Progenitor cell of endocrine pancreas (in vitro differentiated cells): ENCODE measurements around the gene PSMB7. TPM values are rescaled to one million over a fixed set of nuclear protein-coding genes. Genes with fewer than 3 reads are reported as not detected.

Experiments
- DNase-seq: peaks from one replicate; pipeline ENCODE4 v3.0.0; 2021; ENCODE audit warnings: low spot score; ENCODE audit not compliant: unreplicated experiment
- H3K27ac Mint-ChIP-seq: 2 replicates; pipeline ENCODE4 v1.8.0; 2021; ENCODE audit warnings: mild to moderate bottlenecking, moderate library complexity, mixed read lengths
- H3K27me3 Mint-ChIP-seq: 2 replicates; pipeline ENCODE4 v1.8.0; 2021; ENCODE audit warnings: mixed read lengths
- H3K36me3 Mint-ChIP-seq: 2 replicates; pipeline ENCODE4 v1.8.0; 2022; ENCODE audit warnings: mixed read lengths; ENCODE audit not compliant: insufficient read depth
- H3K4me1 Mint-ChIP-seq: 2 replicates; pipeline ENCODE4 v1.8.0; 2021; ENCODE audit warnings: low read depth, mixed read lengths
- H3K4me3 Mint-ChIP-seq: 2 replicates; pipeline ENCODE4 v1.8.0; 2021; ENCODE audit warnings: low read depth, mild to moderate bottlenecking, moderate library complexity, mixed read lengths
- H3K9me3 Mint-ChIP-seq: 2 replicates; pipeline ENCODE4 v1.8.0; 2021; ENCODE audit warnings: low read depth, mixed read lengths
- CTCF ChIP-seq: fragments of 200-600 bp; sonication (generic); IDR thresholded peaks from one replicate; pipeline ENCODE4 v1.5.0; 2021; ENCODE audit warnings: antibody characterized with exemption, mild to moderate bottlenecking; ENCODE audit not compliant: unreplicated experiment
- total RNA-seq: library from RNA; stranded (reverse); gene quantifications from 2 replicates; pipeline ENCODE4 v1.2.1, GENCODE V29; 2021

The PSMB7 gene
- total RNA-seq, 1 donor from 2014 or later, result 144 TPM

- H3K4me3 Mint-ChIP-seq, result no peak overlapping the region
- DNase-seq, result no peak
- TF ChIP-seq CTCF, result no peak
- H3K4me1 Mint-ChIP-seq, result peaks cover 8% of the 10 kb centered on the region
- H3K36me3 Mint-ChIP-seq, result peaks cover 12% of the 10 kb centered on the region
- peak overlapping the region; percentile 29 for H3K27ac Mint-ChIP-seq
- no peaks in the 10 kb centered on the region for H3K27me3 Mint-ChIP-seq
- H3K9me3 Mint-ChIP-seq, result no peaks in the 10 kb centered on the region
Measured at GRCh38 chr9:124348363-124348762, 66.9 kb downstream of the PSMB7 start.

- peaks cover 12% of the 10 kb centered on the region for H3K36me3 Mint-ChIP-seq
- no peak overlapping the region for H3K4me3 Mint-ChIP-seq
- no peak for TF ChIP-seq CTCF
Measured at GRCh38 chr9:124347968-124348358, 67.3 kb downstream of the PSMB7 start.

GRCh38 chr9:124347206-124347967 lies 67.9 kb downstream of the PSMB7 start:
- no peaks in the 10 kb centered on the region for H3K9me3 Mint-ChIP-seq
- no peak overlapping the region for H3K27ac Mint-ChIP-seq
- H3K27me3 Mint-ChIP-seq, result no peaks in the 10 kb centered on the region
- DNase-seq, result no peak
- no peak overlapping the region for H3K4me3 Mint-ChIP-seq
- H3K4me1 Mint-ChIP-seq, result peaks cover 8% of the 10 kb centered on the region
- no peak for TF ChIP-seq CTCF
- peaks cover 9% of the 10 kb centered on the region for H3K36me3 Mint-ChIP-seq

More at GRCh38 chr9:124347968-124348358, 67.3 kb downstream of the PSMB7 start:
- H3K27me3 Mint-ChIP-seq, result no peaks in the 10 kb centered on the region
- H3K9me3 Mint-ChIP-seq, result no peaks in the 10 kb centered on the region
- H3K4me1 Mint-ChIP-seq, result peaks cover 8% of the 10 kb centered on the region
- H3K27ac Mint-ChIP-seq, result peak overlapping the region; percentile 29
- DNase-seq, result no peak

GRCh38 chr9:124346347-124347163 lies 68.7 kb downstream of the PSMB7 start:
- Mint-ChIP-seq H3K4me1 (peaks cover 8% of the 10 kb centered on the region), H3K27me3 (no peaks in the 10 kb centered on the region), H3K27ac (no peak overlapping the region), H3K36me3 (peaks cover 7% of the 10 kb centered on the region), H3K9me3 (no peaks in the 10 kb centered on the region), H3K4me3 (no peak overlapping the region)
- DNase-seq, result no peak
- TF ChIP-seq CTCF, result no peak

GRCh38 chr9:124345751-124346281 lies 69.4 kb downstream of the PSMB7 start:
- DNase-seq, result no peak
- H3K27me3 Mint-ChIP-seq, result no peaks in the 10 kb centered on the region
- peaks cover 2% of the 10 kb centered on the region for H3K4me1 Mint-ChIP-seq
- H3K9me3 Mint-ChIP-seq, result no peaks in the 10 kb centered on the region
- H3K27ac Mint-ChIP-seq, result no peak overlapping the region
- H3K36me3 Mint-ChIP-seq, result peaks cover 2% of the 10 kb centered on the region
- no peak overlapping the region for H3K4me3 Mint-ChIP-seq
- no peak for TF ChIP-seq CTCF
